ENCODE measurements around the gene MB.

MB gene

DNA sequence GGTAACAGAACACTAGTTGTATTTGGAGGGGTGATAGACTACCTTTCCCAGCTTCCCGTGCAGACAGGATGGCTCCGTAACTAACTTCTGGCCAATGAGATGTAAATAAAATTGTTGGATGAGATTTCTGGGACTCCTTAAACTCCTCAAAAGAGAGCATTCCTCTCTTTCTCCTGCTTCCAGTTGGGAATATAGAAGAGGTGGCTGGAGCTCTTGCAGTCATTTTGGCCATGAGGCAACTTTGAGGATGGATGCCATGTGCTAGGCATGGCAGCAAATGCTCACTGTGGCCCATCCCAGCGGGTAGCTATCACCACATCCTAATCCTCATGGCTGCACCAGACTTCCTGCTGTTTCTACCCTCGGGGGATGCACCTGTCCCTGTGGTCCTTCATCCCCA, 7.4 kb downstream of the MB start:
- H3K4me3 ChIP-seq (ENCODE audit: low read length), result no peak overlapping the region
- TF ChIP-seq, protein P1, sequence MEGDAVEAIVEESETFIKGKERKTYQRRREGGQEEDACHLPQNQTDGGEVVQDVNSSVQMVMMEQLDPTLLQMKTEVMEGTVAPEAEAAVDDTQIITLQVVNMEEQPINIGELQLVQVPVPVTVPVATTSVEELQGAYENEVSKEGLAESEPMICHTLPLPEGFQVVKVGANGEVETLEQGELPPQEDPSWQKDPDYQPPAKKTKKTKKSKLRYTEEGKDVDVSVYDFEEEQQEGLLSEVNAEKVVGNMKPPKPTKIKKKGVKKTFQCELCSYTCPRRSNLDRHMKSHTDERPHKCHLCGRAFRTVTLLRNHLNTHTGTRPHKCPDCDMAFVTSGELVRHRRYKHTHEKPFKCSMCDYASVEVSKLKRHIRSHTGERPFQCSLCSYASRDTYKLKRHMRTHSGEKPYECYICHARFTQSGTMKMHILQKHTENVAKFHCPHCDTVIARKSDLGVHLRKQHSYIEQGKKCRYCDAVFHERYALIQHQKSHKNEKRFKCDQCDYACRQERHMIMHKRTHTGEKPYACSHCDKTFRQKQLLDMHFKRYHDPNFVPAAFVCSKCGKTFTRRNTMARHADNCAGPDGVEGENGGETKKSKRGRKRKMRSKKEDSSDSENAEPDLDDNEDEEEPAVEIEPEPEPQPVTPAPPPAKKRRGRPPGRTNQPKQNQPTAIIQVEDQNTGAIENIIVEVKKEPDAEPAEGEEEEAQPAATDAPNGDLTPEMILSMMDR (conservative IDR thresholded peaks at IDR 0.05; ENCODE audit: low read depth, low read length), result no peak
- DNase-seq (ENCODE audit: low read depth), result no peak

DNA sequence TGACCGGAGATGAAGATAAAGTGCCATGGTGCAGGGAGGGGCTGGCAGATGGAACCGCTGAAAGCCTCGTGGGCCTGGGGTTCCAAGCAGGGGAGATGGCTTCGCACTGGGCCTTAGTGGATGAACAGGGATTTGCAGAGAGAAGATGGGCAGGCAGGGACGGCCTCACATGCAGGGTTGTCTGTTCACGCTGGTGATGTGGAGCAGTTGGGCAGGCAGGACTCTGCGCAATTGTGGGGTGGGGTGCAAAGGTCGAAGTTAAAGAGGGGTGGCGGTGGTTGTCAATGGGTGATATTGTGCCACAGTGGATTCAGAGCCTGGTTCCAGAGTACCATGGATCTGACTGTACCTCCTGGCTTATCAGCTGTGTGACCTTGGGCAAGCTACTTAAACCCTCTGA, 7.9 kb downstream of the MB start:
- H3K4me3 ChIP-seq (ENCODE audit: low read length), result no peak overlapping the region
- DNase-seq (ENCODE audit: low read depth), result no peak
- TF ChIP-seq, protein P1 (conservative IDR thresholded peaks at IDR 0.05; ENCODE audit: low read depth, low read length), result no peak

DNA sequence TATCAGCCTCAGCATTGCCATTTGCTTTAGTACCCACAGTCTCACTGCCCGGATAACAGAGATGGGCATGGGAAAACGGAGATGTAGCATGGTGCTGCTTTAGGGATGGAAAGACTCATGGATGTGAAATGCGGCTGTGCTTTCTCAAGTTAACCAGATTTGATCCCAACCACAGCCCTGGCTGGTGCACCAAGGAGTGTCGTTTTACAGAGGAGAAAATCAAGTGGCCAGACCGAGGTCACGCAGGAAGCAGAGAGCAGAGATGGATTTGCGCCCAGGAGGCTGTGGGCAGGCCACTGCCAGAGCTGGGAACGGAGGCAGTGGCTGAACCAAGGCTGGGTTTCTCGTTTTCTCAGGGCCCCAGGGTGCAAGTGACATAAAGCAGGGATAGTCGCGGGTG, 9.0 kb downstream of the MB start:
- TF ChIP-seq, protein P1 (conservative IDR thresholded peaks at IDR 0.05; ENCODE audit: low read depth, low read length), result no peak
- no peak overlapping the region for H3K4me3 ChIP-seq (ENCODE audit: low read length)
- DNase-seq (ENCODE audit: low read depth), result no peak

DNA sequence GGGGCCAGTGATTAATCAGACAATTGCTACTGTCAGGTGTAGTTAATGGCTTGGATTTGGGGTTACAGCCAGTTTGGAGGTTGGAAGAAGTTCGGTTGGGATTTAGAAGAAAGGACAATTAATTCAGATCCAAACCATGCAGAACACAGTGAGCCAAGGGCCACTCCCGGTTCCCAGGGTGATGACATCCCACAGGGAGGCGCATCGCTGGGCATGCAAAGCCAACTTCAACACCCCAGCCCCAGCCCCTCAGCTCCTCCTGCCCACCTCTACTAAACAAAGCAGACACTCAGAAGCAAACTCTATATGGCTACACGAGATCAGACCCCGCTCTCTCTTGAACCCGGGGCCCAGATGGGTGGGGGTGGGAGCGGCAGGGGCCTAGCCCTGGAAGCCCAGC, 10.2 kb downstream of the MB start:
- H3K4me3 ChIP-seq (ENCODE audit: low read length), result no peak overlapping the region
- TF ChIP-seq, protein P1 (conservative IDR thresholded peaks at IDR 0.05; ENCODE audit: low read depth, low read length), result no peak
- DNase-seq (ENCODE audit: low read depth), result no peak

DNA sequence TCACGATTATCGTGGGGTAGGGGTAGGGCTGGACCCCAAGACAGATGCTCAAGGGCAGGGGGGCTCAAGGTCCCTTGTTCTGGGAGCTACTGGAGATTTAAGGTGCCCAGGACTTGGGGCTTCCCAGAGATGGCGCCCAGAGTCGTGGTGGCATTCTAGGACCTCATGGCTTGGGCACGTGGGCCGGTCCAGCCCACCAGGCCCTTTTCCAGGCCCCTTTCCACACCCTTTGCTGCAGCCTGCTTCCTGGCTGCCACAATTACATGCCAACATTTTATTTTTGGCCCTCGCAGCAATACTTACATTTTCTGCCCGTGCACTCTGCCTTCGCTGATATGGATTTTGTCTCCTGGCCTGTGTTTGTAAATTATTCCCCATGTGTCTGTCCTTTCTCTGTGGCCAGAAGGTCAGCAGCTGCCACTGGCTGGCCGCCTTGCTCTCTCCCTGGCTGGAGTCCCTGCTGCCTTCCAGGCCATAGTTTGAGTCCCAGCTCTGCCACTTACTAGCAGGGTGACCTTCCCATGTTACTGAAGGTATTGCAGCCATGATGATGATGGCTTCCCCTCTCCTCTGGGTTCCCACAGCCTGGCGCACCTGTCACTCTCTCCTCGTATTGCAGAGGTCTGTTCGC, 11.2 kb downstream of the MB start:
- no peak for DNase-seq (ENCODE audit: low read depth)
- TF ChIP-seq, protein P1 (conservative IDR thresholded peaks at IDR 0.05; ENCODE audit: low read depth, low read length), result no peak
- H3K4me3 ChIP-seq (ENCODE audit: low read length), result no peak overlapping the region

DNA sequence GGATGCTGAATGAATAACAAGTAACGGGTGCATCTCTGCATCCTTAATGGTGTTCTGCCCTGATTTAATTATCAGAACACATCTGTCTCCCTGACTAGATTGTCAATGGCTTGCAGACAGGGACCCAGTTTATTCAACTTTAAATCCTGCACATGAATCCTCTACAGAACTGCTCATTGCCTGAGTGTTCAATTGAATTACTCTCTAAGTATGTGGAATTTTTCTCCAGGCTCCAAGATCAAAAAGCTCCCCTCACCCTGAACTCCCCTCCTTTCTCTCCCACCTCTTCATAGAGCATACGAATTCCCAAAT, 11.8 kb downstream of the MB start:
- TF ChIP-seq, protein P1 (conservative IDR thresholded peaks at IDR 0.05; ENCODE audit: low read depth, low read length), result no peak
- no peak overlapping the region for H3K4me3 ChIP-seq (ENCODE audit: low read length)
- no peak for DNase-seq (ENCODE audit: low read depth)

DNA sequence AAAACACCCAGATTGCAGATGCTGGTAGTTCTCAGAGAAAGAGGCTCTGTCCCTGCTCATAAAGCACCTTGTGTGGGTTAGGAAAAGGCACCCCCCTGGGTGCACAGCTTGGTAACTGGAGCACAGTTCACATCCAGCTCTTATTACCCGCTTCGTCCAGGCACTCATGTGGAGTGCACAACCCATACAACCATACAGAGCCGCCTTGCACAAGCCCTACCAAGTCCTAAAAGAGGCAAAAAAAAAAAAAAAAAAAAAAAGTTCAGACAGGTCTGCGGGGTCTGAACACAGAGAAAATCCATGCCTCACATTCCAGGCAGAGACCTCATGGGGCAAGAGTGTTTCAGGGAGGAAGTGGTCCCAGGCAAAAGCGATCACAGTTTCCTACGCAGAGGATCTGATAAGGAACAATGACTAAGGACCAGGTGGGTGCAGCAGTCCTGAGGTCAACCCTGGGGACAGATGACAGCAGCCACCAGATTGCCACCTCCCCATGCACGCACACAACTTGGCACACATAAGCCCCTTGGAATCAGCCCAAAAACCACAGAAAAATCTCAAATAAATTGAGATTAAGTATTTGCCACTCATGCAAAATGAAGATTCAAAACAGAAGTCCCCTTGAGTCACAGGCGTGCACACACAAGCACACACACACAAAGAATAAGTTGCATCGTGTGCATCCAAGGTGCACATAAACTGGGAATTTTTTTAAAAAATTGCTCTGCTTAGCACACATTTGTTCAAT, 12.3 kb downstream of the MB start:
- H3K4me3 ChIP-seq (ENCODE audit: low read length), result no peak overlapping the region
- TF ChIP-seq, protein P1 (conservative IDR thresholded peaks at IDR 0.05; ENCODE audit: low read depth, low read length), result no peak
- DNase-seq (ENCODE audit: low read depth), result no peak
